GM12878 (cell line): Measurements from ENCODE around the gene NFIX. TPM values are rescaled to one million over a fixed set of nuclear protein-coding genes. Genes with fewer than 3 reads are reported as not detected.

Source experiments
- ATAC-seq: fragments of 200-7000 bp; cut with Tn5 transposase; 3 replicates; pipeline ENCODE4 v1.9.1; 2020; ENCODE audit warnings: mild to moderate bottlenecking, moderate library complexity
- BruUV-seq: library from RNA; stranded (reverse); fragments of 400-500 nt; replicated peaks from 2 replicates; lab custom pipeline; 2021; lab: Mats Ljungman, UMichigan
- CTCF ChIA-PET: fragments of 300-600 bp; sonication (Branson Sonifier 250); formaldehyde crosslinking; extraction: SDS; loops from one replicate; lab custom pipeline; 2021; ENCODE audit warnings: inconsistent platforms; lab: Yijun Ruan, JAX
- POLR2A ChIA-PET: fragments of 350-600 bp; formaldehyde crosslinking; extraction: SDS; loops from one replicate; lab custom pipeline; 2021; ENCODE audit warnings: inconsistent platforms; lab: Charles Lee
- RAD21 ChIA-PET: fragments of 300-600 bp; sonication (Branson Sonifier 250); formaldehyde crosslinking; loops from one replicate; lab custom pipeline; 2023; ENCODE audit warnings: antibody characterized with exemption; ENCODE audit not compliant: unreplicated experiment; lab: Charles Lee
- SMC1A ChIA-PET: fragments of 300-600 bp; sonication (Branson Sonifier 250); formaldehyde crosslinking; loops from one replicate; lab custom pipeline; 2023; ENCODE audit not compliant: unreplicated experiment, uncharacterized antibody; lab: Charles Lee
- DNase-seq: peaks from one replicate; pipeline ENCODE4 v3.0.0-alpha.2; 2011; ENCODE audit warnings: low read depth, low spot score
- FAIRE-seq: peaks from 3 replicates; lab custom pipeline; 2011; peaks lifted over from hg19 to GRCh38; lab: Jason Lieb, UNC
- H2AFZ ChIP-seq: 2 replicates; pipeline ENCODE4 v1.6.0; 2011; ENCODE audit warnings: low read depth, low read length, control low read depth; ENCODE audit not compliant: control insufficient read depth
- H3K27ac ChIP-seq: 2 replicates; pipeline ENCODE4 v1.5.1; 2011; ENCODE audit warnings: control low read depth; ENCODE audit not compliant: control insufficient read depth, insufficient read depth
- H3K27me3 ChIP-seq, 2 experiments: replicated peaks in 1 of 2; 2 replicates each; pipeline versions ENCODE4 v1.6.0 to v1.6.1; 2011; ENCODE audit warnings: low read length in 1 of 2; ENCODE audit not compliant: control insufficient read depth in 2 of 2, insufficient read depth in 2 of 2
- H3K36me3 ChIP-seq, 2 experiments: 2 replicates each; pipeline ENCODE4 v1.5.1; 2011; ENCODE audit warnings: low read length in 1 of 2; ENCODE audit not compliant: control insufficient read depth in 2 of 2, insufficient read depth in 2 of 2
- H3K4me1 ChIP-seq: 2 replicates; pipeline ENCODE4 v1.6.1; 2011; ENCODE audit warnings: mild to moderate bottlenecking, low read length, moderate library complexity, mixed read lengths; ENCODE audit not compliant: control insufficient read depth, insufficient read depth
- H3K4me2 ChIP-seq: 2 replicates; pipeline ENCODE4 v1.6.0; 2011; ENCODE audit warnings: control low read depth; ENCODE audit not compliant: control insufficient read depth, insufficient read depth
- H3K4me3 ChIP-seq: fragments of 200-600 bp; sonication (generic); 2 replicates; pipeline ENCODE4 v1.5.1; 2016
- H3K79me2 ChIP-seq: 2 replicates; pipeline ENCODE4 v1.6.0; 2011; ENCODE audit warnings: low read length; ENCODE audit not compliant: control insufficient read depth, insufficient read depth
- H3K9ac ChIP-seq: 2 replicates; pipeline ENCODE4 v1.8.0; 2011; ENCODE audit warnings: low read length, control low read depth, mixed read lengths; ENCODE audit not compliant: control insufficient read depth, insufficient read depth
- H3K9me3 ChIP-seq: replicated peaks from 3 replicates; pipeline ENCODE4 v1.5.1; 2011; ENCODE audit warnings: mild to moderate bottlenecking, low read length; ENCODE audit not compliant: control insufficient read depth, insufficient read depth
- H4K20me1 ChIP-seq: 2 replicates; pipeline ENCODE4 v1.6.0; 2011; ENCODE audit not compliant: control insufficient read depth, insufficient read depth
- CEBPZ ChIP-seq: fragments of 150-350 bp; IDR thresholded peaks from 2 replicates; pipeline ENCODE4 v1.6.1; 2016; ENCODE audit warnings: low read depth, low read length
- MXI1 ChIP-seq: fragments of 150-350 bp; IDR thresholded peaks from 2 replicates; pipeline ENCODE4 v1.6.1; 2011; ENCODE audit warnings: low read depth, mild to moderate bottlenecking, inconsistent platforms, low read length, improper control_type of control experiment
- NBN ChIP-seq: fragments of 450-650 bp; IDR thresholded peaks from 2 replicates; pipeline ENCODE4 v1.6.1; 2016
- NFYB ChIP-seq: IDR thresholded peaks from 2 replicates; pipeline ENCODE4 v1.6.1; 2011; ENCODE audit warnings: low read depth, mild to moderate bottlenecking, low read length, improper control_type of control experiment, moderate library complexity; ENCODE audit not compliant: insufficient read depth
- PRDM15 ChIP-seq: fragments of 450-650 bp; formaldehyde crosslinking; IDR thresholded peaks from 2 replicates; pipeline ENCODE4 v1.4.0; 2020; ENCODE audit warnings: mild to moderate bottlenecking, moderate library complexity
- RAD21 ChIP-seq: IDR thresholded peaks from 2 replicates; pipeline ENCODE4 v1.6.1; 2011; ENCODE audit warnings: mild to moderate bottlenecking, low read depth, low read length, moderate library complexity; ENCODE audit not compliant: insufficient read depth
- ZNF24 ChIP-seq: fragments of 450-650 bp; IDR thresholded peaks from 2 replicates; pipeline ENCODE4 v1.6.1; 2017; ENCODE audit warnings: antibody characterized with exemption, mild to moderate bottlenecking
- ZZZ3 ChIP-seq: IDR thresholded peaks from 2 replicates; pipeline ENCODE4 v1.6.1; 2011; ENCODE audit warnings: low read depth; ENCODE audit not compliant: control insufficient read depth, insufficient read length
- WGBS: methylation state at CpG from one replicate; pipeline ENCODE4 v1.1.6; 2016; ENCODE audit warnings: low lambda C conversion rate; ENCODE audit not compliant: insufficient replicate concordance, insufficient coverage; ENCODE audit errors: missing lambda C conversion rate; 5-methylcytosine and 5-hydroxymethylcytosine counted together
- in situ Hi-C: fragments of 300-500 bp; cut with MboI; formaldehyde crosslinking; loops from 9 replicates; pipeline ENCODE4 v1.14.3; 2018; ENCODE audit warnings: mixed read lengths
- intact Hi-C: fragments of 100-400 bp; cut with micrococcal nuclease; formaldehyde crosslinking; loops from one replicate; pipeline ENCODE4 v1.14.2; 2022; ENCODE audit not compliant: unreplicated experiment
- polyA plus RNA-seq, 11 experiments: library from polyadenylated mRNA; depleted of rRNA in 4 of 11; unstranded in 6 of 11; stranded (reverse) in 5 of 11; fragments of >200 nt; fragmentation: Nextera tagmentation in 4 of 11; fragmentation: Illumina TruSeq in 1 of 11; extraction: Ambion mirVana in 4 of 11; extraction: Trizol in 1 of 11; gene quantifications; 1 replicate in 1 of 11; 2 replicates in 10 of 11; pipeline versions ENCODE4 v1.2.1 to v1.2.3, GENCODE V29; 2011 to 2016; ENCODE audit warnings: inconsistent platforms in 2 of 11, missing spikeins in 2 of 11, low read depth in 1 of 11
- total RNA-seq, 4 experiments: library from RNA; depleted of rRNA in 3 of 4; stranded (reverse); fragments of >200 nt in 3 of 4; fragmentation: Illumina TruSeq in 1 of 4; extraction: Trizol in 1 of 4; gene quantifications; 2 replicates each; pipeline versions ENCODE4 v1.2.1 to v1.2.3, GENCODE V29; 2013 to 2021

The NFIX gene
- total and polyA plus RNA-seq, 10 of the 15 experiments (the other 5 are each of a cell fraction or from before 2014, with no cell fraction given) = 0.02 to 2.2 (median 0.28) TPM

GRCh38 chr19:13018035-13018914 is 23.0 kb downstream of the NFIX start:
- intact Hi-C loops (no loop called here), in situ Hi-C loops (no loop called here)
- no peaks in the 10 kb centered on the region for H3K36me3 ChIP-seq
- ChIA-PET RAD21 (interaction anchor here (1.4 kb wide), 1 partner anchor 14 kb away, joined by 3 read pairs; no protein-coding TSS in a partner anchor), SMC1A (no interaction called here), POLR2A (interaction anchor here (0.5 kb wide), 1 partner anchor 262 kb away, joined by 6 read pairs; no protein-coding TSS in a partner anchor), CTCF (interaction anchor here (0.7 to 1.6 kb wide), 7 partner anchors 12 to 53 kb away, joined by 3 to 6 read pairs (median 3); no protein-coding TSS in a partner anchor)
- H3K27ac ChIP-seq = no peak overlapping the region
- H3K4me2 ChIP-seq = no peak overlapping the region
- H2AFZ ChIP-seq = no peak overlapping the region
- H3K79me2 ChIP-seq = no peaks in the 10 kb centered on the region
- peaks cover 6 to 15% of the 10 kb centered on the region in 2 experiments for H3K27me3 ChIP-seq
- TF ChIP-seq NFYB = no peak
- no peak for TF ChIP-seq ZZZ3
- TF ChIP-seq MXI1 = no peak
- TF ChIP-seq ZNF24 = no peak
- TF ChIP-seq CEBPZ = no peak
- no peak for TF ChIP-seq PRDM15
- TF ChIP-seq NBN = no peak
- TF ChIP-seq RAD21 = no peak
- peaks cover 13% of the 10 kb centered on the region for H3K4me1 ChIP-seq
- WGBS = 68% methylated on average over 15 of the region's 21 CpGs
- H4K20me1 ChIP-seq = no peaks in the 10 kb centered on the region
- FAIRE-seq (no peak), ATAC-seq (no peak), DNase-seq (no peak)
- no peak overlapping the region for H3K4me3 ChIP-seq
- no peak overlapping the region for H3K9ac ChIP-seq
- H3K9me3 ChIP-seq = no peaks in the 10 kb centered on the region
- BruUV-seq = no TSS peak
